Caco-2 (cell line): ENCODE data around the gene MTMR4. TPM values are rescaled to one million over a fixed set of nuclear protein-coding genes. Genes with fewer than 3 reads are reported as not detected.

ENCODE experiments used
- BruUV-seq: library from RNA; stranded (reverse); fragments of 400-500 nt; replicated peaks from 2 replicates; lab custom pipeline; 2021; lab: Mats Ljungman, UMichigan
- CTCF ChIA-PET: fragments of 300-600 bp; sonication (Branson Sonifier 250); formaldehyde crosslinking; loops from one replicate; lab custom pipeline; 2022; ENCODE audit warnings: antibody characterized with exemption; lab: Charles Lee
- POLR2A ChIA-PET: fragments of 300-600 bp; sonication (Branson Sonifier 250); formaldehyde crosslinking; loops from one replicate; lab custom pipeline; 2022; ENCODE audit warnings: antibody characterized with exemption; lab: Charles Lee
- DNase-seq, 2 experiments: peaks; one replicate each; pipeline versions ENCODE4 v3.0.0 to v3.0.0-alpha.2; 2020 to 2022
- H3K27me3 ChIP-seq: replicated peaks from 2 replicates; pipeline ENCODE4 v1.6.0; 2011; ENCODE audit warnings: low read length; ENCODE audit not compliant: control insufficient read depth, insufficient read depth
- H3K36me3 ChIP-seq: 2 replicates; pipeline ENCODE4 v1.5.1; 2011; ENCODE audit warnings: low read length; ENCODE audit not compliant: control insufficient read depth, insufficient read depth
- H3K4me1 ChIP-seq: fragments of 250-450 bp; sonication (Bioruptor Pico); 2 replicates; pipeline ENCODE4 v1.5.1; 2020; ENCODE audit warnings: mild to moderate bottlenecking
- H3K4me3 ChIP-seq: 2 replicates; pipeline ENCODE4 v1.5.1; 2011; ENCODE audit warnings: low read depth, mild to moderate bottlenecking, control low read depth, low read length
- H3K9me3 ChIP-seq: fragments of 250-450 bp; sonication (Bioruptor Pico); 2 replicates; pipeline ENCODE4 v1.5.1; 2020; ENCODE audit warnings: mild to moderate bottlenecking, moderate library complexity
- H3K27ac Mint-ChIP-seq: one replicate; pipeline ENCODE4 v1.8.0; 2022; ENCODE audit warnings: mixed read lengths; ENCODE audit not compliant: unreplicated experiment
- H3K27me3 Mint-ChIP-seq: one replicate; pipeline ENCODE4 v1.8.0; 2022; ENCODE audit warnings: mixed read lengths; ENCODE audit not compliant: insufficient read depth, unreplicated experiment
- H3K36me3 Mint-ChIP-seq: one replicate; pipeline ENCODE4 v1.8.0; 2022; ENCODE audit warnings: mild to moderate bottlenecking, mixed read lengths; ENCODE audit not compliant: insufficient read depth, unreplicated experiment
- H3K4me1 Mint-ChIP-seq: one replicate; pipeline ENCODE4 v1.8.0; 2022; ENCODE audit warnings: low read depth, mixed read lengths; ENCODE audit not compliant: unreplicated experiment
- H3K4me3 Mint-ChIP-seq: one replicate; pipeline ENCODE4 v1.8.0; 2022; ENCODE audit warnings: mild to moderate bottlenecking, moderate library complexity, mixed read lengths; ENCODE audit not compliant: unreplicated experiment
- H3K9me3 Mint-ChIP-seq: one replicate; pipeline ENCODE4 v1.8.0; 2022; ENCODE audit warnings: mixed read lengths; ENCODE audit not compliant: unreplicated experiment
- CTCF ChIP-seq, 2 experiments: fragments of 200-600 bp in 1 of 2; IDR thresholded peaks; 1 replicate in 1 of 2; 2 replicates in 1 of 2; pipeline versions ENCODE4 v1.5.1 to v1.8.0; 2011 to 2022; ENCODE audit warnings: antibody characterized with exemption in 1 of 2, control low read depth in 1 of 2, inconsistent platforms in 1 of 2, low read depth in 1 of 2, low read length in 1 of 2, mild to moderate bottlenecking in 1 of 2, moderate library complexity in 1 of 2; ENCODE audit not compliant: insufficient read depth in 1 of 2, severe bottlenecking in 1 of 2, unreplicated experiment in 1 of 2
- intact Hi-C: fragments of 100-400 bp; cut with micrococcal nuclease; formaldehyde crosslinking; loops from one replicate; pipeline ENCODE4 v1.10.0; 2022; ENCODE audit not compliant: unreplicated experiment
- total RNA-seq: library from RNA; stranded (reverse); gene quantifications from 2 replicates; pipeline ENCODE4 v1.2.3, GENCODE V29; 2022

The MTMR4 gene
- total RNA-seq, 1 experiment from 2014 or later = 62.6 TPM

GRCh38 chr17:58538811-58539409 is 24.5 kb upstream of the MTMR4 start:
- Histone ChIP-seq H3K4me1 (peaks cover 19% of the 10 kb centered on the region), H3K4me3 (no peak overlapping the region), H3K36me3 (no peaks in the 10 kb centered on the region), H3K9me3 (no peaks in the 10 kb centered on the region), H3K27me3 (no peaks in the 10 kb centered on the region)
- Mint-ChIP-seq H3K4me3 (no peak overlapping the region), H3K9me3 (no peaks in the 10 kb centered on the region), H3K36me3 (no peaks in the 10 kb centered on the region), H3K4me1 (peaks cover 11% of the 10 kb centered on the region), H3K27me3 (peaks cover 13% of the 10 kb centered on the region), H3K27ac (no peak overlapping the region)
- CTCF ChIA-PET = no interaction called here
- BruUV-seq = no TSS peak
- no peak for DNase-seq
- POLR2A ChIA-PET = no interaction called here
- intact Hi-C loops = no loop called here
- no peak for TF ChIP-seq CTCF (IDR thresholded peaks at IDR 0.05; ENCODE audit: insufficient read depth in 1 of 2, low read depth in 1 of 2, low read length in 1 of 2, severe bottlenecking in 1 of 2, unreplicated experiment in 1 of 2)

DNA sequence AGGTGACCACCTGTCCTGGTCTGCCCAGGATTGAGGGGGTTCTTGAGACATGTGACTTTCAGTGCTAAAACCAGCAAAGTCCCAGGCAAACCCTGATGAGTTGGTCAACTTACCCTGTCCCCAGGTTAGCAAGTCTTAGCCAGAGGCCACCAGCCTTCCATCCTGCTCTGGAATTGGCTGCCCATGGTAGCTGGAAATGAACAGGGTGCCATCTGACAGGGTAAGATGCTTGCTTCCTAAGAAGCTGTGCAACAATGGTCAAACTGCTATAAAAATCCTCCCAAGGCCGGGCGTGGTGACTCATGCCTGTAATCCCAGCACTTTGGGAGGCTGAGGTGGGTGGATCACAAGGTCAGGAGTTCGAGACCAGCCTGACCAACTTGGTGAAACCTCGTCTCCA is 22.8 kb upstream of the MTMR4 start:
- ChIA-PET POLR2A (no interaction called here), CTCF (no interaction called here)
- no peak for DNase-seq
- no peak for TF ChIP-seq CTCF (IDR thresholded peaks at IDR 0.05; ENCODE audit: insufficient read depth in 1 of 2, low read depth in 1 of 2, low read length in 1 of 2, severe bottlenecking in 1 of 2, unreplicated experiment in 1 of 2)
- Histone ChIP-seq H3K27me3 (no peaks in the 10 kb centered on the region), H3K4me3 (no peak overlapping the region), H3K4me1 (peaks cover 26% of the 10 kb centered on the region), H3K36me3 (no peaks in the 10 kb centered on the region), H3K9me3 (no peaks in the 10 kb centered on the region)
- intact Hi-C loops = no loop called here
- Mint-ChIP-seq H3K4me3 (no peak overlapping the region), H3K27ac (no peak overlapping the region), H3K36me3 (no peaks in the 10 kb centered on the region), H3K9me3 (no peaks in the 10 kb centered on the region), H3K27me3 (peaks cover 4% of the 10 kb centered on the region), H3K4me1 (peaks cover 16% of the 10 kb centered on the region)
- no TSS peak for BruUV-seq

DNA sequence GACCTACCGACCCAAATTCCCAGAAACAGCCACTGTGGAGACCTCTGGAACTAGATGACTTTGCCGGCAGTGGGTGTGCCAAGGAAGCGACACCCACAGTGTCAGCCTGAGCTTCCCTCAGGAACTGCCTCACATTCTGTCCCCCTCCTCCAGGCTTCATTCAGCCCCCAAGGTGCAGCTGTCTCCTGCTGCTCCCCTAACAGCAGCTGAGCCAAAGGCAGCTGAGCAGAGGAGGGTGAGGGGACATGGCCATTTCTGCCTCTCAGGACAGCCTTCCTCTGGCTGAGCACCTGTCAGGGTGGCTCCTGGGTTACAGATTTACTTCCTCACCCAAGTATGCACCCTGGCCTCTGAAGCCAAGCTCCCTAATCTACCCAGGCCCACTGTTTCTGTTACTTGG is 22.1 kb upstream of the MTMR4 start:
- Mint-ChIP-seq H3K27ac (no peak overlapping the region), H3K36me3 (no peaks in the 10 kb centered on the region), H3K9me3 (no peaks in the 10 kb centered on the region), H3K4me1 (peaks cover 16% of the 10 kb centered on the region), H3K27me3 (no peaks in the 10 kb centered on the region), H3K4me3 (no peak overlapping the region)
- no peak for TF ChIP-seq CTCF (IDR thresholded peaks at IDR 0.05; ENCODE audit: insufficient read depth in 1 of 2, low read depth in 1 of 2, low read length in 1 of 2, severe bottlenecking in 1 of 2, unreplicated experiment in 1 of 2)
- no TSS peak for BruUV-seq
- Histone ChIP-seq H3K4me1 (peaks cover 30% of the 10 kb centered on the region), H3K36me3 (no peaks in the 10 kb centered on the region), H3K4me3 (no peak overlapping the region), H3K27me3 (no peaks in the 10 kb centered on the region), H3K9me3 (no peaks in the 10 kb centered on the region)
- no peak for DNase-seq
- ChIA-PET POLR2A (no interaction called here), CTCF (interaction anchor here (0.9 kb wide), 1 partner anchor 337 kb away, joined by 5 read pairs; no protein-coding TSS in a partner anchor)
- intact Hi-C loops = no loop called here
